Eye (tissue), 1 donor: ENCODE data around the gene DCST2.

Experiments
- DNase-seq: peaks from one replicate; pipeline ENCODE4 v3.0.0-alpha.2; 2015

Gene DCST2

DNA sequence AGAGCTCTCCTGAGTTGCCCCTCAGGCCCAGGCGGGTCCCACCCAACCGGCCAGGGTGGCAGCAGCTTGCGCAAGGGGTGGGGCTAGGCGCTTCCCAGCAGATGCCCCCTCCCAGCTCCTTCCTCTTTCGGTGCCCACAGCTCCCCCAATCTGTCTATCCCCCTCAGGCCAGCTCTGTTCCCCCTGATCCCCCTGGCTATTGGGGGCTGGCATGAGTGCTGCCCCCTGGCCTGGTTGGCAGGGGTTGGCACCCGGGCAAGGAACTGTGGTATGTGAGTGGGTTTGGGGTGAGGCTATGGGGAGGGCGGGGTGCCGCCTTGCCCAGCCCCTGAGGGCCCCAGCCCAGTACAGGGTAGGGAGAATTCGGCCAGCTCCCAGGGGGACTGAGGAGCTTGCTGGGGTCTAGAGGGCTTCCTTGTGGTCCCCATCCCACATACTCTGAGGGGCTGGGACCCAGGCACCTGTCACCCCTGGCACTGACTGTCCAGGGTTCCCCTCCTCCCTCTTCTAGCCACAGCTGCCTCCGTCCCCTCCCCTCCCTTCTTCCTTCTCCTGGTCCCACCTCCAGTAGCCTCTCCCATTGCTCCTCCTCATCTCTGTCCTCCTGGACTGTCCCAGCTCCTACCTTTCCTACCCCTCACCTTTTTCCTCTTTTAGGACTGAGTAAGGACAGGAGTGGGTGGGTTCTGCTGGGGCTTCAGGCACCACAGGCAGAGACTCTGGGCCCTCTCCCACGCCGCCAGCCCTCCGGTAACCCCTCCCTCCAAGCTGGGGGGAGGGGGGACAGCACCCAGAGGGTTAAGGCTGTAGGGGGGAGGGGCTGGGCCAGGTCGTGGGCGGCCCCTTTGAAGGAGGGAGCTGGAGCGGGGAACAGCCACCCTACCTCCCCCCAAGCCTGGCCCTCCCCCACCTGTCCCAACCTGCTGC is 25.3 kb downstream of the DCST2 start:
- DNase-seq = no peak

- no peak for DNase-seq
These were observed 26.2 kb downstream of the DCST2 start for GRCh38 chr1:155007251-155007828.

DNA sequence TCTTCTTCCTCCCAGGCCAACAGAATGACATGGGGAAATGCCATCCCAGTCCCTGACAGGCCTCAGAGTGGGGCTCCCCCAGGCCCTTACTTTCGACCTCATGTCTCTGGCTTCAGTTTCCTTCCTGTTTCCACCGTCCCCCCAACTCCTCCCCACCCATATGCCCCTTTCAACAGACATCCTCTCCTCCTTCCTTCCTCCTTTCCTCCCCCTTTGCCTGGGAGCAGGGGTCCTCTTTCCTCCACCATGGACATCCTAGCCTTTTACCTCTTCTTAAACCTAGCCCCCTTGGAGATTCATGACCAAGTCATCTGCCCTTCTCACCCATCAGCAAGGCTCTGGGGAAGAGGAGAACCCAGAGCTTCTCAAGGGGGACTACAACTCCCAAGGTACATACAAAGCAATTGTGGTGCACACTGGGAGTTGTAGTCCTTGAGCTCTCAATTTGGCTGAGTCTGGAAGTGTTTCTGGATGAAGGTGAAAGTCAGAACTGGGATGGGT is 26.9 kb downstream of the DCST2 start:
- peak; percentile 68 for DNase-seq

GRCh38 chr1:155005076-155006011 is 28.2 kb downstream of the DCST2 start:
- no peak for DNase-seq

DNA sequence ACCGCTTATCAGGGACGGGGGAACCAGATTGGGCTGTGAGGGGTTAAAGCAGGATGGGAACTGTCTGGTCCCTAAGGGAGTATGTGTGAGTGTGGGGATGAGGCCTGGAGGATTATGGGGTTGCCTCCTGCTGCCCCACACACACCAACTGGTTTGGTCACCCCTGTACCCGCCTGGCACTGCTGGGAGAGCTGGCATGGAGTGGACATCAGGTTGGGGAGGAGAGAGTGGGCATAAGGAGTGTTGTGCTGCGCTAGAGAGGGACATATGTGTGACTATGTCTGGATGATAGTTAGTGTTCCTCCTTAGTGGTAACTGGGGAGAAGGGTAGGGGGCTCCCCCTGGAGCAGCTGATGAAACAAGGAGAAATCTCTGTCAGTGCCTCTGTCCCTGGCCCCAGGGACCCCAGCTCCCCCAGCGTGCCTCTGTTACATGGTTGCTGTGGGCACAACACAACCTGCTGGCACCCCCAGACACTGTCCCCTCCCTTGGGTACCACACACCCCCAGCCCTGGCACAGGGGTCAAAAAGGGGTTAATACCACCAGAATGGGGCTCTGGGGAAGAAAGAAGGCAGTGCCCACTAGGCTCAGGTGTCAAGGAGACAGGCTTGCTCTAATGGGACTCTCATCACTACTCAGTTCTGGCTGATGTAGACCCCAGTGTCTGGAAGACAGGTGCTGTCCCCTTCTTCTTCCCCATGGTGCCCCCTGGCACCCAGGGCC is 29.1 kb downstream of the DCST2 start:
- no peak for DNase-seq

DNA sequence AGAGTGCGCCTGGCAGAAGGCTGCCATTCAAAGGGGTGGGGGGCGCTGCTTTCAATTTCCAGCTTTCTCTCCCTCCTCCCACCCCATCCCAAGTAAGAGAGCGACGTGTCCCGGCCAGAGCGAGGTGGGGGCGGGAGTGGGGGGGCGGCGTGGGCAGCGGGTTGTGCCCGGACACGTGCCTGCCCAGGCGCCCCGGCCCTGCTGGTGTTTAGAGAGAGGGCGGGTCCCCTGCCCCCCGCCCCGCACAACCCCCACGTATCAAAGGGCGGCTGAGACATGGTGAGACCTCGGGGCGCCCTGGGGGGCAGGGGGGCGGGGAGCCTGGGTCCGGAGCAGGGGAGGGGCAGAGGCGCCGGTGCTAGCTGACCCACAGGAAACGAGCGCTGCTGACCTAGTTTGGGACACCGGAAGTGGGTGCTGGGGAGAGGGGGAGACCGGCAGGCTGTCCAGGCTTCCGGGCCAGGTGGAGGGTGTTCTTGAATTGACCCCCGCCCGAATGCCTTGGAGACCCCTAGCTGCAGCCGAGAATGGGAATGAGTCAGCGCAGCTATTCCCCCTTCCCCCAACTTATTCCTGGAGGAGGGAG is 29.7 kb downstream of the DCST2 start:
- DNase-seq = peak; percentile 69

DNA sequence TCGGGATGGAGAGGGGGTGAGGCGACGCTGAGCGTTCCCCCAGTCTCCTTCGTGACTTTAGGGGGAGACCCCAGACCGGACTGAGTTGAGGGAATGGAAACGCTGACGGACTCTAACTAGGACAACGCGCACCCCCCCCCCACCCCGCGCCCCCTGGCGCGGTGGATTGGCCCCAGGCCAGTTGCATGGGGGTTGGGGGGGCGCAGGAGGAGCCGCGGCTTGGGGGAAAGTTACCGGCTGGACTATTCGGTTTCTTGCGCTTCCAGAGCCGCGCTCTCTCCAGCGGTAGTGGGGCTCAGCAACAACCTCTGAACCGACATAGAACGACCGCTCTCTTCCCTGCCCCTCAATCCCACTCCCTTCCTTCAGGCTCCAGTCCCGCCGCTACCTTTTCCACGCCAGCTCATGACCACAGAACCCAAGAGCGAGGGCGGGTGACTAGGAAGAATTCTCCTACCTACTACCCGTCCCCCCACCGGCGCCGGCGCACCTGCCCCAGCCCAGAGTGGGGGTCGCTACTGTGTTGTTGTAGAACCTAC is 30.3 kb downstream of the DCST2 start:
- DNase-seq = peak; percentile 73

- DNase-seq = peak; percentile 74
These were observed 30.9 kb downstream of the DCST2 start, which contains the start of gene ZBTB7B for GRCh38 chr1:155002464-155003226. ZBTB7B (plus strand) TSS chr1:155002802; CDS start chr1:155014661, 11,859 bp downstream.

GRCh38 chr1:155001675-155002463 is 31.7 kb downstream of the DCST2 start:
- DNase-seq = peak; percentile 99

GRCh38 chr1:155001425-155001674 is 32.2 kb downstream of the DCST2 start:
- DNase-seq = no peak

- peak; percentile 98 for DNase-seq
These were observed 32.7 kb downstream of the DCST2 start for GRCh38 chr1:155000726-155001424.

DNA sequence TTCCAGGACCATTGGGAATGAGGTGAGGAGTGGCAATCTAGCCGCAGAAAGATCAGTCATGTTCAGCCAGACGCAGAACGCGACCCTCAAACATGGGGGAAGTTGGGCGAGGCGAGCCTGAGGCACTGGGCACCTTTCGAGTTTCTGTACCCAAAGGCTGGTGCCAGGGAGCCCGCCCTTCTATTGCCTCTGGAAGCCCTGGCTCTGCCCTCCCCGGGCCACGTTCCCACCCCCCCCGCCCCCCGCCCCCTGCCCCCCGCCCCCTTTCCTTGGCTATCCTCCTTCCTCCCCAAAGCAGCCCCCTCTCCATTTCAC is 33.2 kb downstream of the DCST2 start:
- peak; percentile 78 for DNase-seq

DNA sequence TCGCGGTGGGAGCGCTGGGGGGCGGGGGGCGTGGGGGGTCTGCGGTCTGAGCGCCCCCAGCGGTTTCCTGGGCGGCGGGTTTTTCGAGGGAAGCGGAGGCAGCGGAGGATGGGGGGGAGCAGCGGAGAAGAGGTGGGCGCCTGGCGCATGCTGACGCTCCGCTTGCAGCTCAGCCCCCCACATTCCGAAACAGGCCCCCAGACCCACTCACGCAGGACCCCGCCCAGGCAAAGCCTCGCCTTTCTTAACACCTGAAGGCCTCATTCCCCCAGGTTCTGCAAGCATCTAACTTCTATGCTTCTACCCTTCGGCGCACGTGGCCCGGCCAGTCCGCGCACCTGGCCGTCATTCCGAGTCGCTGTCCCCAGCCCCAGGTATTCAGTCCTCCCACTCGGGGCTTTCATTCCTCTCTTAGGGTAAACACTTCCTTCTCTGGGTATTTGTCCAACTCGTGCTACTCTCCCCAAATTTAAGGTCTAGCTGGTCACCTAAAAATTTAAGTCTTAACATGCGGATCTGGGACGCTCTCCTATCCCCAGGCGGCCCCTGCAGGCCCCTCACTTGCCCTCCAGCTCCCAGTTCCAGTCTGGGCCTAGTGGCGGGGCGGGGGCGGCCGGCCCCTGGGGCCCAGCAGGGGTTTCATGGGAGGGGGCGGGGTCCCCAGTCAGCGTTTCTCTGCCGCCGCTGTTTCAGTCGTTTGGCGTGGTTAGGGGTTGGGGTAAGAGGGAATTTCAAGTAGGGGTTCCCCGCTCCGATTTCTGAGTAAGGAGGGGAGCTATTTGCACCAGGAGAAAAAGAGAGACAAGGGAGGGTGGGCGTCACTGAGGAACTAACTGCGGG is 33.8 kb downstream of the DCST2 start:
- peak; percentile 77 for DNase-seq

DNA sequence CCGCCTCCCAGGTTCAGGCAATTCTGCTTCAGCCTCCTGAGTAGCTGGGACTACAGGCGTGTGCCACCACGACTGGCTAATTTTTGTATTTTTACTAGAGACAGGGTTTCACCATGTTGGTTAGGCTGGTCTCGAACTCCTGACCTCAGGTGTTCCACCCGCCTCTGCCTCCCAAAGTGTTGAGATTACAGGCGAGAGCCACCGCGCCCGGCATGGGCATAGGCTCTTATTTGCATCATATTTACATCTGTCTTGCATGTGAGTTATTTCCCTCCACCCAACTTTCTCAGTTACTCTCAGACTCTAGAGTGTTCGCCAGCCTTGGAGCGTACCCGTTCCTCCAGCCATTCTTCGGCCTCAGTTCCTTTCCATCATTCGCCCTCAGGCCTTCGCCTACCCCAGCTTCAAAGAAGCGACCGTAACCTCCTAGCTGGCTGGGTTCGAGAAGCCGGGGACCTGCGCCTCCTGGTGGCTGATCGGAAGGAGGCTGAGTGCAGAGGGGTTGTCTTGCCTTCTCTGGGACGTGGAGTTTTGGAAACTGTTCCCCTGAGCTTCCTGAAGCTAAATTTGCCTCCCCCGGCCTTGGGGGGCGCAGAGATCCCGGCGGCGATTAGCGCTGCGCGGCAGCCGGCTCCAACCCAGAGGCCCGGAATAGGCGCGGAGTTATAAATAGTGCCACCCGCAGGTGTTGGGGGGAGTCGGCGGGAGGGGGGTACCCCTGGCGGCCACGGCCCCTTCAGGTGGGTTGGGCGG is 34.6 kb downstream of the DCST2 start:
- peak; percentile 91 for DNase-seq

DNA sequence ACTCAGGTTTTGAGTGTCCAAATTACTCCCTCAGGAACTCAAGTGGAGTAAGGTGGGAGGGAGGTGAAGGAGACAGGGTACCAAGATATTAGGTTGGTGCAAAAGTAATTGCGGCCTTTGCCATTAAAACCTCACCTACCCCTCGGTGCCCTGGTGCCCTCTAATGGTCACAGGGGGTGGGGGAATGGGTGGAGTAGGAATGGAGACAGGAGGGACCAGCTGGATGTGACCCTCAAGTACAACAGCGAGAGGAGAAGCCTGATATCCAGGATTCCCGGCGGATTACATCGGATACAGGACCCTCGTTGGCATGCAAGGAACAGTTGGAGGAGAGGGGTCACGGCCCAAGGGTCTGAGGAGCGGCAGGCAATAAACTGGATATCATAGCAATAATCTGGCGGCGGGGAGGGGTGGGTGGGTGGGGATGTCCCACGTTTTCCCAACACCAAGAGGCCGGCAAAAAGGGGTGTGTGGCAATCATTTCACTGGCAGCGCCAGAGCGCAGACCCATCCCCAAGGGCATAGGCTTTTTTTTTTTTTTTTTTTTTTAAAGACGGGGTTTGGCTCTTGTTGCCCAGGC is 35.3 kb downstream of the DCST2 start:
- no peak for DNase-seq

- DNase-seq = no peak
These were observed 36.4 kb downstream of the DCST2 start for GRCh38 chr1:154996966-154997701.
